Cardiac fibroblast (primary cell): ENCODE measurements around the gene NSMF.

ENCODE experiments used
- DNase-seq, 2 donors: peaks; one replicate each; pipeline versions ENCODE4 v3.0.0 to v3.0.0-alpha.2; 2010; ENCODE audit warnings: low read depth in 2 of 2
- H3K4me3 ChIP-seq, 2 donors: replicated peaks in 1 of 2; 1 replicate in 1 of 2; 2 replicates in 1 of 2; pipeline ENCODE4 v1.5.1; 2011; ENCODE audit warnings: low read depth in 2 of 2, low read length in 2 of 2, mild to moderate bottlenecking in 2 of 2, moderate library complexity in 1 of 2
- TF ChIP-seq, protein P1 (sequence below): IDR thresholded peaks from one replicate; pipeline ENCODE4 v1.5.1; 2011; ENCODE audit warnings: low read depth, mild to moderate bottlenecking, low read length, inconsistent platforms

The NSMF gene

DNA sequence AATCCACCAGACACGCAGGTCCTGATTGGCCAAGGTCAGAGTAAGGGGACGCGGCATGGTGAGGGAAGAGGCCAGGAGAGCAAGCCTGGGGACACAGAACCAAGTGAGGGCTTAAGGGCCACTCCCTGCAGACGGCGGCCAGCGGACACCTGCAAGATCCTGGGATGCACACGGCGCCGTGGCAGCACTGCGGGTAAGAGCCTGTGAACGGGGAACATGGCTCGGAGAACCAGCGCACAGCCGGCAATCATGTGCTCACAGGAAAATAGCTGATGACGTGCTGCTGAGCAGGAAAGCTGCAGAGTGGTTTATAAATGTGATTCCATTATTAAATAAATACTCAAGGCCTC, 27.0 kb upstream of the NSMF start:
- no peak overlapping the region for H3K4me3 ChIP-seq
- no peak for DNase-seq
- TF ChIP-seq, protein P1, sequence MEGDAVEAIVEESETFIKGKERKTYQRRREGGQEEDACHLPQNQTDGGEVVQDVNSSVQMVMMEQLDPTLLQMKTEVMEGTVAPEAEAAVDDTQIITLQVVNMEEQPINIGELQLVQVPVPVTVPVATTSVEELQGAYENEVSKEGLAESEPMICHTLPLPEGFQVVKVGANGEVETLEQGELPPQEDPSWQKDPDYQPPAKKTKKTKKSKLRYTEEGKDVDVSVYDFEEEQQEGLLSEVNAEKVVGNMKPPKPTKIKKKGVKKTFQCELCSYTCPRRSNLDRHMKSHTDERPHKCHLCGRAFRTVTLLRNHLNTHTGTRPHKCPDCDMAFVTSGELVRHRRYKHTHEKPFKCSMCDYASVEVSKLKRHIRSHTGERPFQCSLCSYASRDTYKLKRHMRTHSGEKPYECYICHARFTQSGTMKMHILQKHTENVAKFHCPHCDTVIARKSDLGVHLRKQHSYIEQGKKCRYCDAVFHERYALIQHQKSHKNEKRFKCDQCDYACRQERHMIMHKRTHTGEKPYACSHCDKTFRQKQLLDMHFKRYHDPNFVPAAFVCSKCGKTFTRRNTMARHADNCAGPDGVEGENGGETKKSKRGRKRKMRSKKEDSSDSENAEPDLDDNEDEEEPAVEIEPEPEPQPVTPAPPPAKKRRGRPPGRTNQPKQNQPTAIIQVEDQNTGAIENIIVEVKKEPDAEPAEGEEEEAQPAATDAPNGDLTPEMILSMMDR, result no peak

DNA sequence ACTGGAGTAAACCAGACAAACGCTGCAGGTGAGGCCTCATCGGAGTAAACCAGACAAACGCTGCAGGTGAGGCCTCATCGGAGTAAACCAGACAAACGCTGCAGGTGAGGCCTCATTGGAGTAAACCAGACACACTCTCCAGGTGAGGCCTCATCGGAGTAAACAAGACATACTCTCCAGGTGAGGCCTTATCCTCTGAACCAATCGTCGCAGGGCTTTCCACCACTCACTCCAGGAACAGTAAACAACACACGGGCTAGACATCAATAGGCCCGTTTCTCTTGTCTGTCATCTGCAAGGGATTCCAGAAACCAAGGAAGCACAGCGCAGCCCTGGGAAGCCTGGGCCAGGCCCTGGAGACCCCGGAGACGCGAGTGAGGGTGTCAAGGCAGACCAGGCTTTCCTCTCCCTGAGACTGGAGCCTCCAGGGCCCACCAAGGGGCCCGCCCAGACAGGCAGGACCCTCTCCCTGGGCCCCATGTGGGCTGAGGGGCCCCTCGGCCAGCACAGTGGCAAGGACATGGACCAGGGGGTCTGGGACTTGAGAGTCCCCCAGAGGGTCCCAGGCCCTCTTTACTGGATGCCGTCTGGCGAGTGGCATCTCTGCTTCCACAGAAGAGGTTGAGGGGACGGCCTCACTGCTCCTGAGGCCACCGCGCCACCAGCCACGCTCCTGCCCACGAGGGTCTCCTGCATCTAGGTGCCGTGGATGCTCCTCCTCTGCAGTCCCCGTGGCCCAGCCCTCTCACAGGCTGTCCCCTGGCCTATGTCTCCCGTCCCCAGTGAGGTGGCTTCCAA, 26.4 kb upstream of the NSMF start:
- H3K4me3 ChIP-seq, result no peak overlapping the region
- DNase-seq, result no peak
- TF ChIP-seq, protein P1, result no peak

DNA sequence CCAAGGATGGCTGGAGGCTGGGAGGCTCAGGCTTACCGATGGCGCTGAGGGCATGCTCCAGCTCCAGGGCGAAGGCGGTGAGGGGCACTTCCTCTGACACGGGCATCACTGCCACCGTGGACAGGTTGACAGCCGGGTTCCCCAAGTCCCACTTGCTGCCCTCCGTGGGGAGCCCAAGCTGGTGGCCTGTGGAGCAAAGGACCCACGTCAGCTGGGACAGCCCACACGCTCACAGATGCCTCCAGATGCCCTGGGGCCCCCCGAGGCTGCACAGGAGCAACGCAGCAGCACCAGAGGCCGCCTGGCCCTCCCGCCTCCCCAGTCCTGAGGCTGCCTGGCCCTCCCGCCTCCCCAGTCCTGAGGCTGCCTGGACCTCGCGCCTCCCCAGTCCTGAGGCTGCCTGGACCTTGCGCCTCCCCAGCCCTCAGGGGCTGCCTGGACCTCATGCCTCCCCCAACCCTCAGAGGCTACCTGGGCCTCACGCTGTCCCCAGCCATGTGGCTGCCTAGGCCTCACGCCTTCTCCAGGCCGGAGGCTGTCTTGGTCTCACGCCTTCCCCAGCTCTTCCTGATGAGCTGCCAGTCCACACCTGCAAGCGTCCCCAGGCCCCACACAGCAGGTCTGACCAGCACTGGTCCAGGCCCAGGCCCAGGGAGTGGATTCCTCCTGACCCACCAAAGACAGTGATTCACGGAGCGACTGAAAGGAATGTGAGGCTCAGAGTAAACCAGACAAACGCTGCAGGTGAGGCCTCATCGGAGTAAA, 25.6 kb upstream of the NSMF start:
- TF ChIP-seq, protein P1, result no peak
- no peak overlapping the region for H3K4me3 ChIP-seq
- DNase-seq, result no peak

DNA sequence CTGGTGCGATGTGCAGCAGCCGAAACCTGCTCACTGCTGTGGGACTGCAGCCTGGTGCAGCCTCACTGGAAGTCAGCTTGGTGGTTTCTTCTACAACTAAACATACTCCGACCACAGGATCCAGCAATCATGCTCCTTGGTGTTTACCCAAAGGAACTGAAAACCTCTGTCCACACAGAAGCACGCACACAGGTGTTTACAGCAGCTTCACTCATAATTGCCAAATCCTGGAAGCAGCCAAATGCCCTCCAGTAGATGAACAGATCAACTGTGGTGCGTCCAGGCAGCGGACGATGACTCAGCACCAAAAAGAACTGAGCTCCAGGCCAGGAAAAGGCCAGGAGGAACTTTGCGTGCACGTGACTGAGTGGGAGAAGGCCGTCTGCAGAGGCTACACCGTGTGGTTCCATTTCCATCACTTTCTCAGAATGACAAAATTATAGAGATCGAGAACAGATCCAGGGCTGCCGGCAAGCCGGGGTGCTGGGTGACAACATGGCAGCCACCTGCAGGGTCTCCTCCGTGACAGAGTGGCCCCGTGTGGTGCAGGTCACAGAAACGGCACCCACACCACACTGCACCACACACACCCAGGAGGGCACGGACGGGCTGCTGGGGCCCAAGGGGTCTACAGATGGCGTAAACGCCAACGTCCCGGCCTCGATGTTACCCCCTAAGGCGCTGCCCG, 23.1 kb upstream of the NSMF start:
- H3K4me3 ChIP-seq, result no peak overlapping the region
- TF ChIP-seq, protein P1, result no peak
- DNase-seq, result peak; percentile 76 to 78

DNA sequence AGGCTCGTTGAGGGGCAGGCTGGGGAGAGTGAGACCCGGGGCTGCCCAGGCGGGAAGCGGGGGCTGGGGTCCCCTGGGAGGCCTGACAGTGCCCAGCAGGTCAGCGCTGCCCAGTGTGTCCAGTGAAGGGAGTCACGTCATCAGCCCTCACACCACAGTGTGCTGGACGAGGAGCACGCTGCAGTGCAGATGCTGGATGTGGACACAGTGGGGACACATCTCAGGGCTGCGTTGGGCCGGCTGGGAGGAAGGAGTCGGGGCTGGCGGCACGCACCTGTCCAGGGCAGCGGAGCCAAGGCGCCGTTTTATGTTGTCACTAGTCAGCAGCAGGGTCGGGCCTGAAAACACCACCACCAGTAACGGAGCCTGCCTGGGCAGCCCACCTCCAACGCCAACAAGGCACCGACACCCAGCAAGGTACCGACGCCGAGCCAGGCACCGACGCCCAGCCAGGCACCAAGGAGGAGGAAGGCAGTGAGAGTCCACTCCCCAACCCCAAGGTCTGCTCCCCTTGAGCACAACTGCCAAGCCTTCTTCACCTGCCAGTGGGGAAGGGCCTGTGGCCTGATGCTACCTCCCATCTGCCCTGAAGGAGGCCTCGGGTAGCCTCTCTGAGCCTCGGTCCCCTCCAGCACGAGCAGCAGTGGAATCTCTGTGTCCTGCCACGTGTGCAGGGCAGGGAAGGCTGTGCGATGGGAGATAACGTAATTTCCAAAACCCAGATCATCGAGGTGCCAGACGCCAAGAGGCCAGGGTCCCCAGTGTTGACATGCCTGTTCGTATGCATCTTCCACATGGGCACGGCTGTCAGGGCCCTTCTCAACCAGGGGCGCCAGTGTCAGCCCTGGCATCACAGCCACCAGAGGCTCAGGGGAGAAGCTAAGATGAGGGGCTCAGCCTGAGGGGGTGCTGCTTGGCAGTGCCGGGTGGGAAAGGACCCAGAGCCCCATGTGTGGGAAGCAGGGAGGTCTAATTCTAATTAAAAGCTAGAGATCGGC, 21.9 kb upstream of the NSMF start:
- no peak for DNase-seq
- TF ChIP-seq, protein P1, result no peak
- no peak overlapping the region for H3K4me3 ChIP-seq
